Ascending aorta (tissue), 2 donors: Measurements from ENCODE around the gene ZNF311. TPM values are rescaled to one million over a fixed set of nuclear protein-coding genes. Genes with fewer than 3 reads are reported as not detected.
A peak's percentile ranks its signal among the peaks of the same experiment; 100 is the strongest.
"Not testable (repeated sequence)": the region's sequence is repeated elsewhere in the genome, so short reads cannot be mapped to it uniquely, and the experiment has no call there.

Experiments used
- DNase-seq, 2 donors: peaks; one replicate each; pipeline ENCODE4 v3.0.0-alpha.2; 2019; ENCODE audit warnings: low spot score in 2 of 2
- H3K27ac ChIP-seq, 2 donors: fragments of 200-600 bp; sonication (generic); one replicate each; pipeline ENCODE4 v1.5.1; 2016 to 2017; ENCODE audit warnings: mild to moderate bottlenecking in 1 of 2
- H3K27me3 ChIP-seq: fragments of 200-600 bp; sonication (generic); one replicate; pipeline ENCODE4 v1.5.1; 2017
- H3K36me3 ChIP-seq, 2 donors: fragments of 200-600 bp; sonication (generic); one replicate each; pipeline ENCODE4 v1.5.1; 2016
- H3K4me1 ChIP-seq, 2 donors: fragments of 200-600 bp; sonication (generic); one replicate each; pipeline ENCODE4 v1.5.1; 2016 to 2017; ENCODE audit warnings: mild to moderate bottlenecking in 1 of 2
- H3K4me3 ChIP-seq, 2 donors: fragments of 200-600 bp; sonication (generic); one replicate each; pipeline ENCODE4 v1.5.1; 2016 to 2017; ENCODE audit warnings: mild to moderate bottlenecking in 1 of 2
- H3K9me3 ChIP-seq, 2 donors: fragments of 200-600 bp; sonication (generic); one replicate each; pipeline ENCODE4 v1.5.1; 2016
- intact Hi-C: fragments of 100-400 bp; cut with DNase I; formaldehyde crosslinking; loops from one replicate; pipeline ENCODE4 v1.15.1; 2023
- total RNA-seq: library from RNA; depleted of rRNA; stranded (reverse); fragments of >200 nt; gene quantifications from one replicate; pipeline ENCODE4 v1.1.0, GENCODE V29; 2016
- TF ChIP-seq, protein P1 (sequence below), 3 experiments: fragments of 200-600 bp in 2 of 3; fragments of 450-650 bp in 1 of 3; sonication (generic) in 2 of 3; IDR thresholded peaks; one replicate each; pipeline ENCODE4 v1.5.1; 2016 to 2019; ENCODE audit warnings: antibody characterized with exemption in 3 of 3, mild to moderate bottlenecking in 1 of 3, moderate library complexity in 1 of 3

The ZNF311 gene
- total RNA-seq, 1 donor from 2014 or later: not detected

- H3K27ac ChIP-seq: no peak overlapping the region
- no peaks in the 10 kb centered on the region for H3K9me3 ChIP-seq
- intact Hi-C loops: no loop called here
- no peak for DNase-seq
- H3K4me3 ChIP-seq: no peak overlapping the region
- H3K27me3 ChIP-seq: no peaks in the 10 kb centered on the region
- no peaks in the 10 kb centered on the region for H3K4me1 ChIP-seq
- no peaks in the 10 kb centered on the region for H3K36me3 ChIP-seq
- TF ChIP-seq, protein P1, sequence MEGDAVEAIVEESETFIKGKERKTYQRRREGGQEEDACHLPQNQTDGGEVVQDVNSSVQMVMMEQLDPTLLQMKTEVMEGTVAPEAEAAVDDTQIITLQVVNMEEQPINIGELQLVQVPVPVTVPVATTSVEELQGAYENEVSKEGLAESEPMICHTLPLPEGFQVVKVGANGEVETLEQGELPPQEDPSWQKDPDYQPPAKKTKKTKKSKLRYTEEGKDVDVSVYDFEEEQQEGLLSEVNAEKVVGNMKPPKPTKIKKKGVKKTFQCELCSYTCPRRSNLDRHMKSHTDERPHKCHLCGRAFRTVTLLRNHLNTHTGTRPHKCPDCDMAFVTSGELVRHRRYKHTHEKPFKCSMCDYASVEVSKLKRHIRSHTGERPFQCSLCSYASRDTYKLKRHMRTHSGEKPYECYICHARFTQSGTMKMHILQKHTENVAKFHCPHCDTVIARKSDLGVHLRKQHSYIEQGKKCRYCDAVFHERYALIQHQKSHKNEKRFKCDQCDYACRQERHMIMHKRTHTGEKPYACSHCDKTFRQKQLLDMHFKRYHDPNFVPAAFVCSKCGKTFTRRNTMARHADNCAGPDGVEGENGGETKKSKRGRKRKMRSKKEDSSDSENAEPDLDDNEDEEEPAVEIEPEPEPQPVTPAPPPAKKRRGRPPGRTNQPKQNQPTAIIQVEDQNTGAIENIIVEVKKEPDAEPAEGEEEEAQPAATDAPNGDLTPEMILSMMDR (IDR thresholded peaks at IDR 0.05): no peak
These were observed 48.8 kb downstream of the ZNF311 start for GRCh38 chr6:28956331-28956730.

DNA sequence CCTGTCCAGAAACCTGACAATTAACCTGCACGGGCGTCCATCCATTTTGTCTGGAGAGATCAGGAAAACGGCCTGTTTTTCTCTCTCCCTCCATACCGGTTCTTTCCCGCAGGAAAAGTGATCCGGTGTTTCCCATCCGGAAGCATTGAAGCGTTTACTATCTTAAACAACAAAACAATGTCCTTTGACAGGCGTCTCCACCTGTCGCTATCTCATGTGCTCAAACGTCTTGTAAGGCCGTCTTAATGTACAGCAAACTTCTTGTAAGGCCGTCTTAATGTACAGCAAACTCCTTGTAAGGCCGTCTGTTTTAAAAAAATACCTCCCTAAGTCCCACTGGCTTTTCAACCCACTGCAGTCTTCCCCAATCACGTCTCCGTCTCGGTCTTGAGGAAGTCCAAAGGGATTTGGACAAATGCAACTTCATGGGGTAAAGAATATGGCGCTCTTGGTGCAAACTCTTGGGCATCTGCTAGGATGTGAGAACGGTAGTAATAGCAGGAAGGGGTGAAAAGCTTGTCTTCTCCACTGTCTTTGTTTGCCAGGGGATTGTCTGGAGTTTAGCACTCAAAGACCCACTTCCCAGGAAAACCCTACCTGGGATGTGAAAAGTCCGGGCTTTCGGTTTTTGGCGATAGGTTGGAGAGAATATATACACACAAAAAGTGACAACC is 51.4 kb downstream of the ZNF311 start:
- no peak overlapping the region for H3K27ac ChIP-seq
- no peaks in the 10 kb centered on the region for H3K9me3 ChIP-seq
- H3K4me1 ChIP-seq: no peaks in the 10 kb centered on the region
- intact Hi-C loops: no loop called here
- TF ChIP-seq, protein P1 (IDR thresholded peaks at IDR 0.05): no peak
- no peak for DNase-seq
- no peaks in the 10 kb centered on the region for H3K36me3 ChIP-seq
- no peaks in the 10 kb centered on the region for H3K27me3 ChIP-seq
- H3K4me3 ChIP-seq: peak overlapping the region; percentile 11 to 16

- intact Hi-C loops: no loop called here
- Histone ChIP-seq H3K4me1 (no peaks in the 10 kb centered on the region), H3K9me3 (no peaks in the 10 kb centered on the region), H3K36me3 (no peaks in the 10 kb centered on the region), H3K27me3 (no peaks in the 10 kb centered on the region), H3K4me3 (peak overlapping the region in 1 of 2 donors; percentile 11), H3K27ac (no peak overlapping the region)
- no peak for DNase-seq
- TF ChIP-seq, protein P1 (IDR thresholded peaks at IDR 0.05): no peak
These were observed 52.0 kb downstream of the ZNF311 start for GRCh38 chr6:28953039-28953584.

DNA sequence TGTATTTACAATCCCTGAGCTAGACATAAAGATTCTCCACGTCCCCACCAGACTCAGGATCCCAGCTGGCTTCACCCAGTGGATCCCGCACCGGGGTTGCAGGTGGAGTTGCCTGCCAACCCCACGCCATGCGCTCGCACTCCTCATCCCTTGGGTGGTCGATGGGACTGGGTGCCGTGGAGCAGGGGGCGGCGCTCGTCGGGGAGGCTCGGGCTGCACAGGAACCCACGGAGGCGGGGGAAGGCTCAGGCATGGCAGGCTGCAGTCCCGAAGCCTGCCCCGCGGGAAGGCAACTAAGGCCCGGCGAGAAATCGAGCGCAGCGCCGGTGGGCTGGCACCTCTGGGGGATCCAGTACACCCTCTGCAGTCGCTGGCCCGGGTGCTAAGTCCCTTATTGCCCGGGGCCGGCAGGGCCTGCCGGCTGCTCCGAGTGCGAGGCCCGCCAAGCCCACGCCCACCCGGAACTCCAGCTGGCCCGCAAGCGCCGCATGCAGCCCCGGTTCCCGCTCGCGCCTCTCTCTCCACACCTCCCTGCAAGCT is 55.4 kb downstream of the ZNF311 start:
- intact Hi-C loops: loop anchor here (10.0 kb wide), 1 partner anchor 1445 kb away; no protein-coding TSS in a partner anchor
- H3K36me3 ChIP-seq, H3K9me3 ChIP-seq, DNase-seq, H3K27me3 ChIP-seq, H3K4me1 ChIP-seq, H3K27ac ChIP-seq, H3K4me3 ChIP-seq: not testable (repeated sequence)

- TF ChIP-seq, protein P1 (IDR thresholded peaks at IDR 0.05): no peak
- no peaks in the 10 kb centered on the region for H3K4me1 ChIP-seq
- no peaks in the 10 kb centered on the region for H3K9me3 ChIP-seq
- H3K27ac ChIP-seq: no peak overlapping the region
- no peak overlapping the region for H3K4me3 ChIP-seq
- no peaks in the 10 kb centered on the region for H3K27me3 ChIP-seq
- DNase-seq: no peak
- intact Hi-C loops: loop anchor here (10.0 kb wide), 1 partner anchor 1444 kb away; no protein-coding TSS in a partner anchor
- H3K36me3 ChIP-seq: no peaks in the 10 kb centered on the region
These were observed 56.2 kb downstream of the ZNF311 start for GRCh38 chr6:28948782-28949486.

DNA sequence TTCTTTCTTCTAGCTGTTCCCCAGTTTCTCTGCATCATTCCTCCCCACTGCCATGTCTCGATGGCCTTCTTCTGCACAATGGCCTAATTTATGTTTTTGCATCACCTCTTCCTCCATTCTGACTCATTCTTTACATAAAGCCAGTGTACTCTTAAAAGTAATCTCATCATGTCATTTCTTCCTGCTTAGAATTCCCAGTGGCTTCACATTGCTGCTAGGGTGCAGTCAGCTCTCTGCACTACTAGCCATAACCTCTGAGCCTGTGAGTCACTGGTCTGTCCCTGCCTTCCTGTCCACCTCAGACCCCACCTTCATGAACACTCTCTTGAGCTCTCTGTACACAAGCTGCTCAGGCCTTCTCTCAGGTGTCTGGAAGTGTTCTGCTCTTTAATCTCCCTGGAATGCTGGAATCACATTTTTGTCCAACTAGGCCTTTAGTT is 57.3 kb downstream of the ZNF311 start:
- Histone ChIP-seq H3K27ac (no peak overlapping the region), H3K4me3 (no peak overlapping the region), H3K4me1 (no peaks in the 10 kb centered on the region), H3K9me3 (no peaks in the 10 kb centered on the region), H3K27me3 (no peaks in the 10 kb centered on the region), H3K36me3 (no peaks in the 10 kb centered on the region)
- intact Hi-C loops: loop anchor here (10.0 kb wide), 1 partner anchor 1443 kb away; no protein-coding TSS in a partner anchor
- no peak for DNase-seq
- TF ChIP-seq, protein P1 (IDR thresholded peaks at IDR 0.05): no peak
